GM12801 (cell line): Measurements from ENCODE around the gene PHF12.

Experiments used
- TF ChIP-seq, protein P1 (sequence below): IDR thresholded peaks from one replicate; pipeline ENCODE4 v1.5.1; 2011; ENCODE audit warnings: control low read depth; ENCODE audit not compliant: insufficient read length; ENCODE audit errors: extremely low read depth

PHF12 gene

DNA sequence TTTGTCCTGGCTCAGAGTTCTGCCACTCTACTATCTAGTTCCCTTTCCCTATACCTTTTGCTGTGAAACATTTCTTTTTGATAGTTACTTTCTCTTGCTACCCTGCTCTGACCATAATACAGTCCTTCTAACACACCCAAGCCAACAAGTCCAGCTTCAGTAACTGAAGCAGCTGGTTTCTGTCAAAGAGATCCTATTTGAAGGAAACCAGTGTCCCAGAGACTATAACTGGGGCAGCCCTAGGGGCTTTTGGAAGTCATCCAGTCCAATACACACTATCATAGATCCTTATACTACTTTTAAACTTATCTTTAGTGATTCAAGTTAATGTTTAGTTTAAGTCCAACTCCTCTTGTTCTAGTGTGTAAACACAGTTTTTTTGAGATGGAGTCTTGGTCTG, 31.1 kb downstream of the PHF12 start:
- TF ChIP-seq, protein P1, sequence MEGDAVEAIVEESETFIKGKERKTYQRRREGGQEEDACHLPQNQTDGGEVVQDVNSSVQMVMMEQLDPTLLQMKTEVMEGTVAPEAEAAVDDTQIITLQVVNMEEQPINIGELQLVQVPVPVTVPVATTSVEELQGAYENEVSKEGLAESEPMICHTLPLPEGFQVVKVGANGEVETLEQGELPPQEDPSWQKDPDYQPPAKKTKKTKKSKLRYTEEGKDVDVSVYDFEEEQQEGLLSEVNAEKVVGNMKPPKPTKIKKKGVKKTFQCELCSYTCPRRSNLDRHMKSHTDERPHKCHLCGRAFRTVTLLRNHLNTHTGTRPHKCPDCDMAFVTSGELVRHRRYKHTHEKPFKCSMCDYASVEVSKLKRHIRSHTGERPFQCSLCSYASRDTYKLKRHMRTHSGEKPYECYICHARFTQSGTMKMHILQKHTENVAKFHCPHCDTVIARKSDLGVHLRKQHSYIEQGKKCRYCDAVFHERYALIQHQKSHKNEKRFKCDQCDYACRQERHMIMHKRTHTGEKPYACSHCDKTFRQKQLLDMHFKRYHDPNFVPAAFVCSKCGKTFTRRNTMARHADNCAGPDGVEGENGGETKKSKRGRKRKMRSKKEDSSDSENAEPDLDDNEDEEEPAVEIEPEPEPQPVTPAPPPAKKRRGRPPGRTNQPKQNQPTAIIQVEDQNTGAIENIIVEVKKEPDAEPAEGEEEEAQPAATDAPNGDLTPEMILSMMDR: no peak

DNA sequence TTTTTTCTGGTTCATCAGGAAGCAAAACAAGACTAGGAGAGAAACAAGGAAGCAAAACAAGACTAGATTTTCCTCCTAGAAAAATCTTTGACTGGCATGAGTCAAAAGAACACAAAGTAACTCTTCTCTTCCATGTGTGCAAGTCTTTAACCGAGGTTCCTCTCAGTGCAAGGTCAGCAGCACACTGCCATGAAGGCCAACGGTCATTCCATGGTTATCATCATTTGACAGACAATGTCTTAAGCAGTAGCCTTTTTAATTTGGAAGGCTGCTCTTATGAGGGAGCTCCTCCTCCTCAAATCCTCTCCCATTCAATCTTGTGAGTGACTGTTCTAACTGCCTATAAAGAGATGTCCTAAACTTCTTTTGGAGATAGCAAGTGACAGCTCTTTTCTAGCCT, 33.0 kb downstream of the PHF12 start:
- TF ChIP-seq, protein P1: no peak

DNA sequence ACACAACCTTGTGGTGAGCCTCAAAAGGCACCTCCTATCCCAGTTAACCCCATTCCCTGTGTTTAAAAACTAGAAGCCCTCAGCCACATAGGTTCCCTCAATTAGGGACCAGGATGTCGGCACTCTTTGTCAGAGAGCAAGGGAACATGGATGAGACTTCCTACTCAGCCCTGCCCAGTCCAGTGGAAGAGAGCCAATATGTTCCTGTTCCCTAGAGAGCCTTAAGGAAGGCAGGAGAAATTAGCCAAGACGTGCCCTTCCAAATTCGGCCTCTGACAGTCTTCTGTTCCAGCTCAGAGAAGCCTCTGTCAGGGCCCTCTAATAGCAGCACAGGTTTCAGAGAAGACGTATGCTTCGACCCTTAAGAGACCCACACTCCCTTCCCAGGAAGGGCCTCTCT, 33.9 kb downstream of the PHF12 start:
- TF ChIP-seq, protein P1: no peak

DNA sequence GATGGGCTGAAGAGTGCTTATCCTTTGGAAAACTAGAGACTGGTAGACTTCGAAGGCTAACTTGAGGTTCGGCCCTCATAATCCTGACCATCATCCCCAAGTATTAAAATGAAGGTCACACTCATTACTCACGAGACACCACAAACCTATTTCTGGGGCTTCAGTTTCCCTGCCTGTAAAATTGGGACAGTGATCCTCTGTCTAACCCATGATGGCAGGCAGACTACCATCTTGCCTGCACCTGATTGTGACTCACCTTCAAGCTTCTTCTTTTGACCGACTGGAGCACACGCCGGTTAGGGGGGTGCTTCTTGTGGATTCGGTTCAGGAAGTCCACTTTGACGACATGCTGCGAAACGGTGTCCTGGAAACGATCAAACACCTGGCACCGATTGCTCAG, 34.3 kb downstream of the PHF12 start:
- TF ChIP-seq, protein P1: no peak

DNA sequence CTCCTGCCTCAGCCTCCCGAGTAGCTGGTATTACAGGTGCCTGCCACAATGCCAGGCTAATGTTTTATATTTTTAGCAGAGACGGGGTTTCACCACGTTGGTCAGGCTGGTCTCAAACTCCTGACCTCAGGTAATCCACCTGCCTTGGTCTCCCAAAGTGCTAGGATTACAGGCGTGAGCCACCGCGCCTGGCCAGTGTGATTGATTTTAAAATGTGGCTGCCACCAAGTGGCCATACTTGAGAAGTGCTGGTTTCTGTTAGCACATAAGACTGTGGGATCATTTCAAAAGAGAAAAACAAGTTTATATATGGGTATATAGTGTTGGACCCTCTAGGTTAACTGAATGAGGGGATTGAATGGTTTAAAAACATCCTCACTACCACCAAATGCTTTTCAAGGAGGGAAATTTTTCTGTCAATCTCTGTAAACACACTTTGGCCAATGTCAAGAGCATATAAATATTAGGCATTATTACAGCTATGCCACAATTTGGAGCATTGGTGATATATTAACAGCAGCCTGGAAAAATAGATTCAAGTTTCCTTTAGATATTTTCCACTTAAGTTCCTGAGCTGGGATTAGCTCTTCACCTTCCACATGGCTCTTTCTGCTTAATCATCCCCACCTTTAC, 34.9 kb downstream of the PHF12 start:
- TF ChIP-seq, protein P1: no peak

DNA sequence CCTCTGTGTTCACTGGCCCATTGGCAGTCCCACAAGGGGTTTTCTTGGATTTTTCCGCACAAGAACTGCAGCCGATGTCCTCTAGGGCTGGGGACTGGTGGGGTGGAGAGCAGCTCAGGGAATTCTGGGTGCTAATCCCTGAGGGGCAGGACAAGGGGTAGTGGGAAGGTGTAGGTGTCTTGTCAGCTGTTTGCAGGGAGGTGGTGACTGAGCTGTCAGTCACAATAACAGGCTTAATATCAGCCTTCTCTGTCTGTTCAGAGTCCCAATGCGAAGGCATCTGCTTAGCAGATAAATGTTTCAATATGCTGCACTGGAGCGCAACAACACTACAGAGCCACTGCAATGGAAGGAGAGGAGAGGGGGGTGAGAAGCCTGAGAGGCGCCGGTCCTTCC, 38.4 kb downstream of the PHF12 start:
- TF ChIP-seq, protein P1: no peak

DNA sequence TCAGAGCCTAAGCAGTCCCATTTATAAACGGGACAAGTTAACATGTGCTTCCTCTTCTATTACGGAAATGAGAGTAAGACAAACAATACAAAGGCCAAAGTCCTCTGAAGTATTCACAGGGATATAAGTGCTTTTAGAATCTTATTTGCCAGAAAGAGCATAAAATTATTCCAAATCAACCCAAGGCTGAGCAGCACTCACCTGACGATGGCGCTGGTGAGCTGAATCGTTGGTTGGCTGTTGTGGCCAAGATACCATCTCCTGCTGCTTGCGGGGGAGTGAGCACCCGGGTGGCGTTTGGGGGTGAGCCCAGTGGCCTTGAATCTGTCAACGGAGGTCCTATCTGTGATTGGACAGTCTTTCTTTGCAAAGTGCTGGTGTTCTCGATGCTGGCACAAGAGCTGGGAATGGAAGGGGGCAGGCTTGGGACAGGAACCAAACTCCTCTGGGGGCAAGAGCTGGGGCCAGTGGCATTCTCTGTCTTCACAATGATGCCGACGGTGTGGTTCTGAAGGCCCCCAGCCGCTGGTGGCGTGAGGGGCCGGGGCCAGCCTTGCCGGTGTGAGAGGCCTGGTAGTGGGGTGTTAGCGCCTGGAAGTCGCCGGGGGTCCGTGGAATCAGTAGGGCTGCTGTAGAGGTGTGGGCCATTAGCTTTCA, 38.9 kb downstream of the PHF12 start:
- TF ChIP-seq, protein P1: no peak
